GM13977 (cell line): Measurements from ENCODE around the gene RALGPS2.

Experiments used
- DNase-seq: peaks from one replicate; pipeline ENCODE4 v3.0.0; 2012; ENCODE audit warnings: low spot score
- in situ Hi-C: fragments of 300-500 bp; cut with MboI; formaldehyde crosslinking; loops from one replicate; pipeline ENCODE4 v1.12.0; 2022; ENCODE audit warnings: low sequenced_read_pairs, low pct_unique_long_range_greater_than_20kb, mixed read lengths, inconsistent platforms; ENCODE audit not compliant: unreplicated experiment
- TF ChIP-seq, protein P1 (sequence below): IDR thresholded peaks from 2 replicates; pipeline ENCODE4 v1.5.1; 2012; ENCODE audit warnings: mild to moderate bottlenecking, control low read depth; ENCODE audit not compliant: insufficient read depth; ENCODE audit errors: extremely low read depth, missing control alignments

RALGPS2 gene

GRCh38 chr1:178867670-178868069 is 142.6 kb downstream of the RALGPS2 start:
- in situ Hi-C loops = no loop called here
- TF ChIP-seq, protein P1, sequence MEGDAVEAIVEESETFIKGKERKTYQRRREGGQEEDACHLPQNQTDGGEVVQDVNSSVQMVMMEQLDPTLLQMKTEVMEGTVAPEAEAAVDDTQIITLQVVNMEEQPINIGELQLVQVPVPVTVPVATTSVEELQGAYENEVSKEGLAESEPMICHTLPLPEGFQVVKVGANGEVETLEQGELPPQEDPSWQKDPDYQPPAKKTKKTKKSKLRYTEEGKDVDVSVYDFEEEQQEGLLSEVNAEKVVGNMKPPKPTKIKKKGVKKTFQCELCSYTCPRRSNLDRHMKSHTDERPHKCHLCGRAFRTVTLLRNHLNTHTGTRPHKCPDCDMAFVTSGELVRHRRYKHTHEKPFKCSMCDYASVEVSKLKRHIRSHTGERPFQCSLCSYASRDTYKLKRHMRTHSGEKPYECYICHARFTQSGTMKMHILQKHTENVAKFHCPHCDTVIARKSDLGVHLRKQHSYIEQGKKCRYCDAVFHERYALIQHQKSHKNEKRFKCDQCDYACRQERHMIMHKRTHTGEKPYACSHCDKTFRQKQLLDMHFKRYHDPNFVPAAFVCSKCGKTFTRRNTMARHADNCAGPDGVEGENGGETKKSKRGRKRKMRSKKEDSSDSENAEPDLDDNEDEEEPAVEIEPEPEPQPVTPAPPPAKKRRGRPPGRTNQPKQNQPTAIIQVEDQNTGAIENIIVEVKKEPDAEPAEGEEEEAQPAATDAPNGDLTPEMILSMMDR = no peak
- no peak for DNase-seq

DNA sequence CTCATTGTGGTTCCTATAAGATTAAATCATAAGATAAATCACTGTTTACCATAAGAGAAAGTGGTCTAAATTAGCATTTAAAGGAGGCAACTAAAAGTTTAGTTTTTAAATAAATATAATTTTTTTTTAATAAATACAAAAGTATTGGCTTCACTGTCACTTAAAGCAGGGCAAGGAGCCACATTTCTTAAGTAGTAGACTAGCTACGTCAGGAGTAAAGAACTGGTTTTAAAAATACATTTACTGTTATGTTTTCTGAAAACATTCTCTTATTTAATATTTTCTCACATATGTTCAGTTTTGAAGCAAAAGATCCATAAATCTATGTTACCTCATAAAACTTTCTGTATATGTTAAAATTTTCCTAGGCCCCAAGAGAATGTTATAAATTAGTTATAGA is 143.7 kb downstream of the RALGPS2 start:
- TF ChIP-seq, protein P1 = no peak
- in situ Hi-C loops = no loop called here

GRCh38 chr1:178869119-178869697 is 144.2 kb downstream of the RALGPS2 start:
- TF ChIP-seq, protein P1 = no peak
- DNase-seq = no peak
- in situ Hi-C loops = no loop called here

More for the DNA sequence above, 143.7 kb downstream of the RALGPS2 start:
- no peak for DNase-seq

DNA sequence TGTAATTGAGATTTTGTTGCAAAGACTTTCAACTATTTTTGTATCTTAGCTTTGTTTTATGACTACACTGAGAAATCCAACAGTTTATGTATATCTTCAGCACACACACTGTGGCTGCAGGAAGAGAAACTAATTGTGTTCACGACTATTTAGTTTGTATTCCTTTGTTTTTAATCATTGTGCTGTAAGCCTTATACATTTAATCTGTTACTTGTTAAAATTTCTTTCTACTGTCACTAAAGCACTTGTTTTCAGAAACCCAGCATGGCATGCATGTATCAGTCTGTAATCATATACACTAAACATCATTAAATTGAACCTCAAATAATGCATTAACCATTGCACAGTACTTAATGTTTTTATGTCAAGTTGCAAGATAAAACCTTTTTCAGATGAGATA is 145.2 kb downstream of the RALGPS2 start:
- in situ Hi-C loops = no loop called here
- no peak for DNase-seq
- TF ChIP-seq, protein P1 = no peak

- TF ChIP-seq, protein P1 = no peak
- in situ Hi-C loops = no loop called here
- no peak for DNase-seq
These were observed 145.9 kb downstream of the RALGPS2 start, which contains the start of gene ANGPTL1 for GRCh38 chr1:178870944-178871343. Gene ANGPTL1 (minus strand): TSS chr1:178871077. CDS start chr1:178865776, 5,301 bp downstream.

GRCh38 chr1:178871551-178872320 is 146.7 kb downstream of the RALGPS2 start:
- in situ Hi-C loops = no loop called here
- DNase-seq = no peak
- TF ChIP-seq, protein P1 = no peak
